Neural cell (in vitro differentiated cells): ENCODE results near the gene TSPAN15. TPM values are rescaled to one million over a fixed set of nuclear protein-coding genes. Genes with fewer than 3 reads are reported as not detected.

ENCODE experiments used
- H2AFZ ChIP-seq: fragments of 200-600, 300-800 bp; sonication (generic), shearing (Covaris generic); 2 replicates; pipeline ENCODE4 v1.6.0; 2014; ENCODE audit warnings: low read depth, mild to moderate bottlenecking, antibody characterized with exemption, low read length, moderate library complexity
- H3F3A ChIP-seq: fragments of 200-600 bp; shearing (Covaris generic); 2 replicates; pipeline ENCODE4 v1.6.1; 2016; ENCODE audit warnings: mild to moderate bottlenecking, moderate library complexity, mixed read lengths, antibody characterized with exemption, low read length; ENCODE audit not compliant: insufficient read depth, poor library complexity, severe bottlenecking
- H3K27ac ChIP-seq: fragments of 200-600, 300-800 bp; sonication (generic), shearing (Covaris generic); 2 replicates; pipeline ENCODE4 v1.5.1; 2014; ENCODE audit warnings: mild to moderate bottlenecking, low read length, moderate library complexity
- H3K27me3 ChIP-seq: fragments of 300-800, 200-600 bp; sonication (generic), shearing (Covaris generic); 2 replicates; pipeline ENCODE4 v1.6.0; 2014; ENCODE audit warnings: mild to moderate bottlenecking, low read depth, low read length, moderate library complexity; ENCODE audit not compliant: insufficient read depth
- H3K36me3 ChIP-seq: fragments of 300-800, 200-600 bp; sonication (generic), shearing (Covaris generic); 2 replicates; pipeline ENCODE4 v1.5.1; 2014; ENCODE audit warnings: mild to moderate bottlenecking, antibody characterized with exemption, low read length, moderate library complexity; ENCODE audit not compliant: insufficient read depth
- H3K4me2 ChIP-seq: fragments of 300-800, 200-600 bp; sonication (generic), shearing (Covaris generic); 2 replicates; pipeline ENCODE4 v1.6.0; 2014; ENCODE audit warnings: mild to moderate bottlenecking, low read length
- H3K4me3 ChIP-seq: fragments of 300-800, 200-600 bp; sonication (generic), shearing (Covaris generic); 2 replicates; pipeline ENCODE4 v1.5.1; 2014; ENCODE audit warnings: mild to moderate bottlenecking, low read length, moderate library complexity
- H3K79me2 ChIP-seq: fragments of 200-600 bp; shearing (Covaris generic); replicated peaks from 2 replicates; pipeline ENCODE4 v1.6.0; 2014; ENCODE audit warnings: mild to moderate bottlenecking, low read length, moderate library complexity; ENCODE audit not compliant: insufficient read depth
- H3K9ac ChIP-seq: fragments of 300-800, 200-600 bp; sonication (generic), shearing (Covaris generic); 2 replicates; pipeline ENCODE4 v1.6.1; 2016; ENCODE audit warnings: mild to moderate bottlenecking, low read length, mixed read lengths
- H3K9me2 ChIP-seq: fragments of 200-600 bp; shearing (Covaris generic); 2 replicates; pipeline ENCODE4 v1.6.1; 2016; ENCODE audit warnings: mild to moderate bottlenecking, low read length, mixed read lengths; ENCODE audit not compliant: insufficient read depth
- H3K9me3 ChIP-seq: fragments of 200-600, 300-800 bp; sonication (generic), shearing (Covaris generic); 2 replicates; pipeline ENCODE4 v1.6.1; 2016; ENCODE audit warnings: mild to moderate bottlenecking, mixed run types, low read length, moderate library complexity, mixed read lengths
- H4K20me1 ChIP-seq: fragments of 200-600 bp; shearing (Covaris generic); 2 replicates; pipeline ENCODE4 v1.6.1; 2016; ENCODE audit warnings: mild to moderate bottlenecking, mixed run types; ENCODE audit not compliant: insufficient read depth
- CTCF ChIP-seq: fragments of 450-650 bp; IDR thresholded peaks from 2 replicates; pipeline ENCODE4 v1.5.1; 2014; ENCODE audit warnings: antibody characterized with exemption, mild to moderate bottlenecking, moderate library complexity; ENCODE audit not compliant: poor library complexity, severe bottlenecking
- EP300 ChIP-seq: fragments of 450-650 bp; conservative IDR thresholded peaks from 2 replicates; pipeline ENCODE4 v1.6.1; 2014; ENCODE audit warnings: antibody characterized with exemption, mild to moderate bottlenecking, moderate library complexity; ENCODE audit not compliant: poor library complexity, severe bottlenecking
- EZH2 ChIP-seq: fragments of 200-600, 300-800 bp; shearing (Covaris generic), sonication (generic); IDR thresholded peaks from 2 replicates; pipeline ENCODE4 v1.6.1; 2014; ENCODE audit warnings: antibody characterized with exemption, low read length, borderline replicate concordance, mild to moderate bottlenecking; ENCODE audit not compliant: insufficient read depth, poor library complexity, severe bottlenecking
- POLR2AphosphoS5 ChIP-seq: IDR thresholded peaks from 2 replicates; pipeline ENCODE4 v1.6.1; 2012
- RAD21 ChIP-seq: fragments of 450-650 bp; conservative IDR thresholded peaks from 2 replicates; pipeline ENCODE4 v1.6.1; 2014; ENCODE audit warnings: antibody characterized with exemption, mild to moderate bottlenecking, moderate library complexity
- REST ChIP-seq: IDR thresholded peaks from 2 replicates; pipeline ENCODE4 v1.6.1; 2012; ENCODE audit warnings: borderline replicate concordance
- SMC3 ChIP-seq: fragments of 450-650 bp; conservative IDR thresholded peaks from 2 replicates; pipeline ENCODE4 v1.6.1; 2014; ENCODE audit warnings: antibody characterized with exemption, mild to moderate bottlenecking, moderate library complexity; ENCODE audit not compliant: poor library complexity
- TAF1 ChIP-seq: IDR thresholded peaks from 2 replicates; pipeline ENCODE4 v1.6.1; 2012; ENCODE audit warnings: low read depth
- polyA plus RNA-seq: library from polyadenylated mRNA; depleted of rRNA; stranded (reverse); fragments of >200 nt; gene quantifications from 2 replicates; pipeline ENCODE4 v1.2.3, GENCODE V29; 2014

The TSPAN15 gene
- polyA plus RNA-seq, 1 donor from 2014 or later: 1.2 TPM

GRCh38 chr10:69504576-69505250, 53.4 kb downstream of the TSPAN15 start:
- no peak overlapping the region for H3K9ac ChIP-seq
- H3K4me3 ChIP-seq: no peak overlapping the region
- H3F3A ChIP-seq: no peaks in the 10 kb centered on the region
- H2AFZ ChIP-seq: no peak overlapping the region
- no peaks in the 10 kb centered on the region for H3K9me3 ChIP-seq
- no peaks in the 10 kb centered on the region for H3K36me3 ChIP-seq
- no peaks in the 10 kb centered on the region for H3K79me2 ChIP-seq
- H3K27me3 ChIP-seq: no peaks in the 10 kb centered on the region
- no peak overlapping the region for H3K4me2 ChIP-seq
- TF ChIP-seq SMC3 (no peak), POLR2AphosphoS5 (no peak)
- no peak overlapping the region for H3K27ac ChIP-seq
- no peaks in the 10 kb centered on the region for H4K20me1 ChIP-seq
- H3K9me2 ChIP-seq: no peaks in the 10 kb centered on the region

GRCh38 chr10:69505636-69506318, 54.5 kb downstream of the TSPAN15 start:
- Histone ChIP-seq H3K4me2 (no peak overlapping the region), H2AFZ (no peak overlapping the region), H3K9ac (no peak overlapping the region), H3K9me3 (no peaks in the 10 kb centered on the region), H3F3A (no peaks in the 10 kb centered on the region), H4K20me1 (no peaks in the 10 kb centered on the region), H3K36me3 (no peaks in the 10 kb centered on the region), H3K4me3 (no peak overlapping the region), H3K27ac (no peak overlapping the region), H3K27me3 (no peaks in the 10 kb centered on the region), H3K9me2 (no peaks in the 10 kb centered on the region), H3K79me2 (no peaks in the 10 kb centered on the region)
- TF ChIP-seq EZH2 (no peak), POLR2AphosphoS5 (no peak), REST (no peak), CTCF (no peak), EP300 (no peak), RAD21 (no peak), SMC3 (no peak), TAF1 (no peak)
